Measurements from ENCODE around the gene BHLHE23.
"Not testable (repeated sequence)": the region's sequence is repeated elsewhere in the genome, so short reads cannot be mapped to it uniquely, and the experiment has no call there.

BHLHE23 gene

DNA sequence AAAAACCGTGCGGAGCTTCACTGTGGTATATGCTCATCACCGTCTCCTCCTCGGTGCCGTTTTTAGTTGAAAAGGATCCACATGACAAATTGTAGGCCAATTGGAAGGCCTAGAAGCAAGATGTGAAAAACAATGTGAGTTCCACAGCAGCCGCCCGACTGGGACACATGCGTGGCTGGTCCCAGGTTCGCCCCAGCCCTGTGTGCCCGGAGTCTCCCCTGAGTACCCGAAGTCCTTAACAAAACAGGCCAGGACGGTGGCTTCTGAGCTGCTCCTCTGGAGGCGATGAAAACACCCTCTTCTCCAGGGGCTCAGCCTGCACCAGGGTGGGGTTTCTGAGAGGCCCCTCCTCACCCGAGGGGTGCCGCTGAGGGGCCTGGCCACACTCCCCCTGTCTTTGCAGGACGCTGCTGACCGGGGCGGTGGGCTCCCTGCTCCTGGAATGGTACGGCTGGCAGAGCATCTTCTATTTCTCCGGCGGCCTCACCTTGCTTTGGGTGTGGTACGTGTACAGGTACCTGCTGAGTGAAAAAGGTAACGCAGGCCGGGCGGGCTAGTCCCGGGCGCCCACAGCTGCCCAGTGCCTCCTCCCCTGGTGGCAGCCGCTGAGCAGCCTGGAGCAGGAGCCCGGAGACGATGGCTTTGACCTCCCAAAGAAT, 44.4 kb downstream of the BHLHE23 start:
- CTCF ChIA-PET = interaction anchor here (0.6 to 1.5 kb wide), 3 partner anchors 8 to 459 kb away, joined by 3 to 6 read pairs (median 3); no protein-coding TSS in a partner anchor
- TF ChIP-seq, protein P1, sequence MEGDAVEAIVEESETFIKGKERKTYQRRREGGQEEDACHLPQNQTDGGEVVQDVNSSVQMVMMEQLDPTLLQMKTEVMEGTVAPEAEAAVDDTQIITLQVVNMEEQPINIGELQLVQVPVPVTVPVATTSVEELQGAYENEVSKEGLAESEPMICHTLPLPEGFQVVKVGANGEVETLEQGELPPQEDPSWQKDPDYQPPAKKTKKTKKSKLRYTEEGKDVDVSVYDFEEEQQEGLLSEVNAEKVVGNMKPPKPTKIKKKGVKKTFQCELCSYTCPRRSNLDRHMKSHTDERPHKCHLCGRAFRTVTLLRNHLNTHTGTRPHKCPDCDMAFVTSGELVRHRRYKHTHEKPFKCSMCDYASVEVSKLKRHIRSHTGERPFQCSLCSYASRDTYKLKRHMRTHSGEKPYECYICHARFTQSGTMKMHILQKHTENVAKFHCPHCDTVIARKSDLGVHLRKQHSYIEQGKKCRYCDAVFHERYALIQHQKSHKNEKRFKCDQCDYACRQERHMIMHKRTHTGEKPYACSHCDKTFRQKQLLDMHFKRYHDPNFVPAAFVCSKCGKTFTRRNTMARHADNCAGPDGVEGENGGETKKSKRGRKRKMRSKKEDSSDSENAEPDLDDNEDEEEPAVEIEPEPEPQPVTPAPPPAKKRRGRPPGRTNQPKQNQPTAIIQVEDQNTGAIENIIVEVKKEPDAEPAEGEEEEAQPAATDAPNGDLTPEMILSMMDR (conservative IDR thresholded peaks at IDR 0.05; ENCODE audit: low read depth) = no peak
- POLR2A ChIA-PET (ENCODE audit: low non-redundant PET) = no interaction called here
- no peak for DNase-seq (ENCODE audit: low spot score)
- peak overlapping the region; percentile 46 for H3K27ac ChIP-seq

DNA sequence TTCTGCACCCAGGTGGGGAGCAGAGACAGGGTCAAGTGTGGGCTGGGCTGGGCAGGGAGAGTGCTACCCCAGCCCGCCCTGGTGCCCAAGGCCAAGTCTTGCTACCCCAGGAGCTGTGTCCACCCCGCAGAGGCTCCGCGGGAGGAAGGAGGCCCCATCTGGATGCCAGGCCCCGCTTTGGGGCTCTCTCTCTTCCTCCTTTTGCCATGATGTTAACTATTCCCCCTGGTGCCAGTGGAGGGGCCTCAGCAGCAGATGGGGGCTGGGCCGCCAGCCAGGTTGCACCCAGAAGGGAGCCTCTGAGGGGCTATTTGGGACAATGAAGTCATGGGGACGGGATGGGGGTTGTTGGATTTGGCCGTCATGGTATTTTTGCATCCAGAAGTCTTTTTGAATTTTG, 45.0 kb downstream of the BHLHE23 start:
- no peak for DNase-seq (ENCODE audit: low spot score)
- TF ChIP-seq, protein P1 (conservative IDR thresholded peaks at IDR 0.05; ENCODE audit: low read depth) = no peak
- POLR2A ChIA-PET (ENCODE audit: low non-redundant PET) = no interaction called here
- H3K27ac ChIP-seq = peak overlapping the region; percentile 46
- CTCF ChIA-PET = interaction anchor here (0.6 to 1.5 kb wide), 3 partner anchors 9 to 460 kb away, joined by 3 to 6 read pairs (median 3); no protein-coding TSS in a partner anchor

DNA sequence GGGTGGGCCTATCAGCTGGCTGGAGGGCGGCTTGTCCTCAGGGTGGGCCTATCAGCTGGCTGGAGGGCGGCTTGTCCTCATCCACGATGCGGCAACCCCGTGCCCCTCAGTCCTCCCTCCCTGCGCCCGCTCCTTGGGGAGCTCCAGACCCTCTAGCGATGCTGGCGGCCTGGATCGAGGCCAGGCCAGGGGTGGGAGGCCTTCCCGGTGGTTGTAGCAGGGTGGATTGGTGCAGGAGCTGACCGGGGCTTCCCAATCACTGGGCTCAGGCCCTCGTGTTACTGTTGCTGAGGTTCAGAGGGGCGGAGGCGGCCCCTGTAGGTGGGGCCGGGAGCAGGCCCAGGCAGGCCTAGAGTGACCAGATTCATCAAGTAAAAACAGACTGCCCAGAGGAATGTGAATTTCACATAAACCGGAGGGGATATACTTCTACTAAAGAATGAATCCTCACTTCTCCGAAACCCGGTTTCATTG, 45.4 kb downstream of the BHLHE23 start:
- ChIA-PET POLR2A (ENCODE audit: low non-redundant PET) (no interaction called here), CTCF (interaction anchor here (1.5 kb wide), 1 partner anchor 11 kb away, joined by 6 read pairs; no protein-coding TSS in a partner anchor)
- TF ChIP-seq, protein P1 (conservative IDR thresholded peaks at IDR 0.05; ENCODE audit: low read depth) = no peak
- peak; percentile 85 for DNase-seq (ENCODE audit: low spot score)
- peak overlapping the region; percentile 46 for H3K27ac ChIP-seq

DNA sequence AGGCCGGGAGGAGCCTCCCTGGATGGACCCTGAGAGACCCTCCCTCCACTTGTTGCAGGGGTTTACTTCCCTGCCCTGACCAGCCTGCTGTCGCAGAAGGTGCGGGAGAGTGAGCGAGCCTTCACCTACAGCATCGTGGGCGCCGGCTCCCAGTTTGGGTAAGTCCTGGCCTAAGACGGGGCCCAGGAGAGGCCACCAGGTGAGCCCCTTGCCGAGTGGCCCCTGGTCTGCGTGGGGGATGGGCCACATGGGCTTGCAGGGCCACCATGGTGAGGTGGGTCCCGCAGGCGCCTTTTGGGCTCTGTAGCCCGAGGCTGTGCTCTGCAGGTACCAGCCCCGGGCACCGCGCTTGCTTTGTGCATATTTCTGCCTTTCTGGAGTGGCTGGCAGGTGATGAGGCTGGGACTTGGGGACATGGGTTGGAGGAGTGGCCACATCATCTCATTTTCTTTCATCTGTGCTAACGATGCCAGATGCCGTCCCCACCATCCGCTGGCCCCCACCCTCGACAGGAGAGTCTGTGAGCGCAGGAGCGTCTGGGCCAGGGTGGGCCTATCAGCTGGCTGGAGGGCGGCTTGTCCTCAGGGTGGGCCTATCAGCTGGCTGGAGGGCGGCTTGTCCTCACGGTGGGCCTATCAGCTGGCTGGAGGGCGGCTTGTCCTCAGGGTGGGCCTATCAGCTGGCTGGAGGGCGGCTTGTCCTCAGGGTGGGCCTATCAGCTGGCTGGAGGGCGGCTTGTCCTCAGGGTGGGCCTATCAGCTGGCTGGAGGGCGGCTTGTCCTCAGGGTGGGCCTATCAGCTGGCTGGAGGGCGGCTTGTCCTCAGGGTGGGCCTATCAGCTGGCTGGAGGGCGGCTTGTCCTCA, 46.1 kb downstream of the BHLHE23 start:
- CTCF ChIA-PET = interaction anchor here (0.8 to 1.5 kb wide), 2 partner anchors 12 to 118 kb away, joined by 3 to 6 read pairs; no protein-coding TSS in a partner anchor
- DNase-seq (ENCODE audit: low spot score); POLR2A ChIA-PET (ENCODE audit: low non-redundant PET); H3K27ac ChIP-seq: not testable (repeated sequence)

DNA sequence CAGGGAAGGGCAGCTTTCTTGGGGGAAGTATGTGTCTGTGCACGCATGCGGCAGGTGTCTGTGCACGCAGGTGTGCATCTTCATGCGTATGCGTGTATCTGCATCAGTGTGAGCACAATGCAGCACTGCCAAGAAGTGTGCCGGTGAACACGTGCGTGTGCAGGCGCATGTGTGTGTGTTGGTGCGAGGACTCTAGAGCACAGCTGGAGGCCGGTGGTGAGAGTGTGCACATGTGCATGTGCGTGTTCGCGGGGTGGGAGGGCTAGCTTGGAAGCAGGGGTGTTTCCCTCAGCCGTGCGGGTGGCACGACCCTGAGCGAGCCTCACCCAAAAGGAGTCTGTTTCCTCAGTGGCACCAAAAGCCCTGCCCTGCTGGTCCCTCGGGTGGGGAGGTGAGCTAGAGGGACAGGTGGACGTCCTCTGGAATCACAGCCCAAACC, 46.7 kb downstream of the BHLHE23 start:
- TF ChIP-seq, protein P1 (conservative IDR thresholded peaks at IDR 0.05; ENCODE audit: low read depth) = no peak
- no peak for DNase-seq (ENCODE audit: low spot score)
- ChIA-PET CTCF (interaction anchor here (0.6 to 0.8 kb wide), 2 partner anchors 18 to 118 kb away, joined by 3 to 4 read pairs; no protein-coding TSS in a partner anchor), POLR2A (ENCODE audit: low non-redundant PET) (no interaction called here)
- no peak overlapping the region for H3K27ac ChIP-seq

DNA sequence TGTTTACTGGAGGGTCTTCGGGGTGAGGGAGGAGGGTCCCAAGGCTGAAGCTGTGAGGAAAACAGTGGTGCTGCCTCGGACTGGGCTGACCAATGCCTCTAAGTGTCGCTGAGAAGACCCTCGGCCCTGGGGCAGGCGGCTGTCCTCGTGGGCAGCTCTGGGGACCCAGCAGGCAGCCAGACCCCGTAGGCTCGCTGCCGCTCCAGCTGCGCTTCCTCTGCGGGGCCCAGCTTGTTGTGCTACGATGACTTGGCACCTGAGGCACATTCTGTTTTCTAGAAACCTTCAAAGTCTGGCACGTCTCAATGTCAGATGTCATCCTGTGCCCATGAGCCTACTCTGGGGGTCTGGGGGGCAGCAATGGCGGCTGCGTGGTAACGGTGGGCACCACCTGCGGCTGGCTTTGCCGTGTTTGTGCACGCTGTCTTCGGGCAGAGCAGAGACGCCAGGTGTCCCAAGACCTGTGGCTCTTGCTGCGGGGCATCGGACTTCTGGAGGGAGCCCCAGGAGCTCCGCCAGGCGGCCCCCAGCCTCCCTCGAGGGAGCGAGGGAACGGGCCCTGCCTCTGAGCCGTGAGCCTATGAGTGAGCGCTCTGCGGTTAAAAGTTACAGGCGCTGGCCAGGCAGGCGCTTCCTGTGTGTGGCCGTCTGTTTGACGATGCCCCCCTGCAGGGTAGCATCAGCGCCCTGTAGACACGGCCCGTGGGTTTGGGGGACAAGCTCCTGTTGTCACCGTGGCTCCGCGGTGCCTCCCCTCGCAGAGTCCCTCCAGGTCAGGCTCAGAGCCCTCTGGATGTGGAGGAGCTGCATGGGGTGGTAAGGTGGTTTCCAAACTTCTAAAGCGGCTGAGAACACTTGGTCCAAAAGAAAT, 47.4 kb downstream of the BHLHE23 start:
- TF ChIP-seq, protein P1 (conservative IDR thresholded peaks at IDR 0.05; ENCODE audit: low read depth) = no peak
- POLR2A ChIA-PET (ENCODE audit: low non-redundant PET) = no interaction called here
- no peak overlapping the region for H3K27ac ChIP-seq
- CTCF ChIA-PET = interaction anchor here (0.6 to 0.8 kb wide), 3 partner anchors 19 to 119 kb away, joined by 3 to 4 read pairs (median 3); no protein-coding TSS in a partner anchor
- DNase-seq (ENCODE audit: low spot score) = no peak

Data from RWPE1 (cell line).